Ovary (tissue), 9 donors: ENCODE data around the gene PSMD12. TPM values are rescaled to one million over a fixed set of nuclear protein-coding genes. Genes with fewer than 3 reads are reported as not detected.

Experiments
- DNase-seq, 5 donors: peaks; one replicate each; pipeline ENCODE4 v3.0.0-alpha.2; 2019 to 2020
- H3K27ac ChIP-seq, 2 donors: fragments of 200-600 bp; one replicate each; pipeline versions ENCODE4 v1.5.1 to v1.8.0; 2019 to 2022
- H3K27me3 ChIP-seq: fragments of 200-600 bp; one replicate; pipeline ENCODE4 v1.8.0; 2022
- H3K36me3 ChIP-seq: fragments of 200-600 bp; sonication (generic); one replicate; pipeline ENCODE4 v1.5.1; 2019
- H3K4me1 ChIP-seq: one replicate; pipeline ENCODE4 v1.8.1; 2013; ENCODE audit warnings: mild to moderate bottlenecking, moderate library complexity; ENCODE audit not compliant: insufficient read depth
- H3K4me3 ChIP-seq: fragments of 200-600 bp; sonication (generic); one replicate; pipeline ENCODE4 v1.5.1; 2017
- H3K9me3 ChIP-seq, 2 donors: fragments of 200-600 bp in 1 of 2; sonication (generic) in 1 of 2; one replicate each; pipeline versions ENCODE4 v1.5.1 to v1.8.1; 2013 to 2019; ENCODE audit warnings: mild to moderate bottlenecking in 1 of 2, moderate library complexity in 1 of 2
- EP300 ChIP-seq: sonication (generic); formaldehyde crosslinking; IDR thresholded peaks from one replicate; pipeline ENCODE4 v1.6.1; 2017; ENCODE audit warnings: antibody characterized with exemption
- POLR2A ChIP-seq: fragments of 450-650 bp; IDR thresholded peaks from one replicate; pipeline ENCODE4 v1.6.1; 2017; ENCODE audit warnings: antibody characterized with exemption, mild to moderate bottlenecking, moderate library complexity
- WGBS, 3 donors: extraction: QIAGEN DNeasy Blood & Tissue Kit in 1 of 3; methylation state at CpG; one replicate each; pipeline versions ENCODE4 v1.1.5 to v1.1.7; 2013 to 2017; 5-methylcytosine and 5-hydroxymethylcytosine counted together
- intact Hi-C, 4 donors: fragments of 100-400 bp; cut with DNase I; formaldehyde crosslinking; loops; one replicate each; pipeline versions ENCODE4 v1.11.0 to v1.15.1; 2022 to 2023
- polyA plus RNA-seq, 2 donors: library from polyadenylated mRNA; stranded (reverse); fragments of 200-250 nt in 1 of 2; fragments of 350-450 nt in 1 of 2; fragmentation: Illumina TruSeq in 1 of 2; extraction: RNeasy Lipid Tissue Mini Kit (QIAGEN cat#74804) in 1 of 2; gene quantifications; one replicate each; pipeline ENCODE4 v1.2.3, GENCODE V29; 2013 to 2014
- total RNA-seq, 7 donors: library from RNA; depleted of rRNA in 2 of 7; stranded (reverse); fragments of >200 nt in 2 of 7; fragmentation: NEBNext Ultra II Directional in 3 of 7; extraction: Animal tissue kit (Norgen Biotek cat#: 25700) in 3 of 7; gene quantifications; one replicate each; pipeline versions ENCODE4 v1.1.0 to v1.2.4, GENCODE V29; 2016 to 2023
- TF ChIP-seq, protein P1 (sequence below), 3 donors: fragments of 450-650 bp in 2 of 3; fragments of 200-600 bp in 1 of 3; IDR thresholded peaks; one replicate each; pipeline versions ENCODE4 v1.5.1 to v1.8.0; 2016 to 2022; ENCODE audit warnings: antibody characterized with exemption in 3 of 3, mild to moderate bottlenecking in 1 of 3
- donor health status: DM: no; HTN: no; CAD: no; lungs with moderate emphysema.
- donor health status: DM: no; HTN: no; CAD: no.
- donor health status: Bipolar disorder and iron deficiency.
- donor health status: DM: yes; HTN: yes; CAD: no.
- donor health status: DM: no; HTN: no; CAD: no.
- donor health status: DM: yes; HTN: yes; CAD: no.

The PSMD12 gene
- total and polyA plus RNA-seq, 9 donors = 12.4 to 41.7 (median 36.8) TPM

DNA sequence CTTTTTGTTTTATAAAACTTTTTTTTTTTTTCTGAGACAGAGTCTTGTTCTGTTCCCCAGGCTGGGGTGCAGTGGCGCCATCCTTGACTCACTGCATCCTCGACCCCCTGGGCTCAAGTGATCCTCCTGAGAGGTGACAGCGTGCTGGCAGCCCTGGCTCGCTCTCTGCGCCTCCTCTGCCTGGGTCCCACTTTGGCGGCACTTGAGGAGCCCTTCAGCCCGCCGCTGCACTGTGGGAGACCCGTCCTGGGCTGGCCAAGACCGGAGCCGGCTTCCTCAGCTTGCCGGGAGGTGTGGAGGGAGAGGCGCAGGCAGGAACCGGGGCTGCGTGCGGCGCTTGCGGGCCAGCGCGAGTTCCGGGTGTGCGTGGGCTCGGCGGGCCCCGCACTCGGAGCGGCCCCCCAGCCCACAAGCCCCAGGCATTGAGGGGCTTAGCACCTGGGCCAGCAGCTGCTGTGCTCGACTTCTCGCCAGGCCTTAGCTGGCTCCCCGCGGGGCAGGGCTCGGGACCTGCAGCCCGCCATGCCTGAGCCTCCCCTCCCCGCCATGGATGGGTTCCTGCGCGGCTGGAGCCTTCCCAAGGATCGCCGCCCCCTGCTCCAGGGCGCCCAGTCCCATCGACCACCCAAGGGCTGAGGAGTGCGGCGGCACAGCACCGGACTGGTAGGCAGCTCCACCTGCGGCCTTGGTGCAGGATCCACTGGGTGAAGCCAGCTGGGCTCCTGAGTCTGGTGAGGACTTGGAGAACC, 71.8 kb downstream of the PSMD12 start:
- Histone ChIP-seq H3K27me3 (no peaks in the 10 kb centered on the region), H3K27ac (no peak overlapping the region), H3K4me3 (no peak overlapping the region), H3K9me3 (no peaks in the 10 kb centered on the region), H3K36me3 (no peaks in the 10 kb centered on the region), H3K4me1 (peaks cover 5% of the 10 kb centered on the region)
- TF ChIP-seq, protein P1, sequence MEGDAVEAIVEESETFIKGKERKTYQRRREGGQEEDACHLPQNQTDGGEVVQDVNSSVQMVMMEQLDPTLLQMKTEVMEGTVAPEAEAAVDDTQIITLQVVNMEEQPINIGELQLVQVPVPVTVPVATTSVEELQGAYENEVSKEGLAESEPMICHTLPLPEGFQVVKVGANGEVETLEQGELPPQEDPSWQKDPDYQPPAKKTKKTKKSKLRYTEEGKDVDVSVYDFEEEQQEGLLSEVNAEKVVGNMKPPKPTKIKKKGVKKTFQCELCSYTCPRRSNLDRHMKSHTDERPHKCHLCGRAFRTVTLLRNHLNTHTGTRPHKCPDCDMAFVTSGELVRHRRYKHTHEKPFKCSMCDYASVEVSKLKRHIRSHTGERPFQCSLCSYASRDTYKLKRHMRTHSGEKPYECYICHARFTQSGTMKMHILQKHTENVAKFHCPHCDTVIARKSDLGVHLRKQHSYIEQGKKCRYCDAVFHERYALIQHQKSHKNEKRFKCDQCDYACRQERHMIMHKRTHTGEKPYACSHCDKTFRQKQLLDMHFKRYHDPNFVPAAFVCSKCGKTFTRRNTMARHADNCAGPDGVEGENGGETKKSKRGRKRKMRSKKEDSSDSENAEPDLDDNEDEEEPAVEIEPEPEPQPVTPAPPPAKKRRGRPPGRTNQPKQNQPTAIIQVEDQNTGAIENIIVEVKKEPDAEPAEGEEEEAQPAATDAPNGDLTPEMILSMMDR (IDR thresholded peaks at IDR 0.05) = no peak
- no peak for TF ChIP-seq POLR2A
- no peak for TF ChIP-seq EP300
- intact Hi-C loops = loop anchor here in 2 of 4 donors (5.0 to 10.0 kb wide), 3 partner anchors 47 to 580 kb away; partner anchors contain the start of gene HELZ (in 1 of the 2)
- no peak for DNase-seq
- WGBS, 3 donors = 95 to 96% (median 95%) methylated on average over 37 to 44 of the region's 44 CpGs

DNA sequence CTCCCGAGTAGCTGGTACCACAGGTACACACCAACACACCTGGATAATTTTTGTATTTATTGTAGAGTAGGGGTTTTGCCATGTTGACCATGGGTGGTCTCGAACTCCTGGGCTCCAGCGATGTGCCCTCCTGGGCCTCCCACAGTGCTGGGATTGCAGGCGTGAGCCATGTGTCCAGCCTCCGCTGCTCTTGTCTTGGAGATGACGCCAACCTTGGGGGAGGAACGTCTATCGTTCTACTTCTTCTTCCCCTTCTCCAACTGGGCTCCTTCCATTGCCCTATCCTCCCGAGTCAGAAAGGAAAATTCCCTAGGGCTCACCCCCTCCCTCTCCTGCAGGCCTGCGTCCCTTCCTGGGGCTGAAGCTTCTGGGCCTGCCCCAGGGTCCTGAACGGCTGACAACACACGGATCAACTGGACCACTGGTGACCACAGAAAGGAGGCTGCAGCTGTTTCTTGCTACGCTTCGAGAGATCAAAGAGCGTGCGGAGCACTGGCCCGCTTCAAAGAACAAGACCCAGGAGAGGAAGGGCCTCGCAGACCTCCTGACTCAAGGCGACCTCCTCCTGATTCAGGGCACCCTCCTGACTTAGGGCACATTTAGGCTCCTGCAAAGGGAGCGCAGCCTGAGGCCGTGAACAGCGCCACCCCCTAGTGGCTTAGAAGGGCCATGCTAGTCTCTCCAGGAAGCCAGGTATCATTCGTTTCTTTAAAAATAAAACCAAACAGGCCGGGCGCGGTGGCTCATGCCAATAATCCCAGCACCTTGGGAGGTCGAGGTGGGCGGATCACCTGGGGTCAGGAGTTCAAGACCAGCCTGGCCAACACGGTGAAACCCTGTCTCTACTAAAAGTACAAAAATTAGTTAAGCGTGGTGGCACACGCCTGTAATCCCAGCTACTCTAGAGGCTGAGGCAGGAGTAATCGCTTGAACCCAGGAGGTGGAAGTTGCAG, 72.8 kb downstream of the PSMD12 start:
- TF ChIP-seq EP300 (no peak), POLR2A (no peak)
- TF ChIP-seq, protein P1 (IDR thresholded peaks at IDR 0.05) = peak; percentile 47 to 59 (median 49)
- intact Hi-C loops = loop anchor here in 2 of 4 donors (5.0 to 10.0 kb wide), 3 partner anchors 46 to 579 kb away; partner anchors contain the start of gene HELZ (in 1 of the 2)
- no peaks in the 10 kb centered on the region for H3K9me3 ChIP-seq
- DNase-seq = peak; percentile 39 to 74 (median 55)
- H3K27me3 ChIP-seq = no peaks in the 10 kb centered on the region
- H3K4me1 ChIP-seq = peaks cover 5% of the 10 kb centered on the region
- H3K36me3 ChIP-seq = no peaks in the 10 kb centered on the region
- WGBS, 3 donors = 54 to 61% (median 61%) methylated on average over 32 of the region's 32 CpGs
- no peak overlapping the region for H3K27ac ChIP-seq
- H3K4me3 ChIP-seq = no peak overlapping the region

GRCh38 chr17:67290711-67291291, 75.6 kb downstream of the PSMD12 start:
- intact Hi-C loops = loop anchor here in 2 of 4 donors (5.0 to 10.0 kb wide), 3 partner anchors 44 to 576 kb away; partner anchors contain the start of gene HELZ (in 1 of the 2)
- Histone ChIP-seq H3K36me3 (no peaks in the 10 kb centered on the region), H3K27ac (peak overlapping the region in 1 of 2 donors; percentile 13), H3K4me3 (no peak overlapping the region), H3K4me1 (peaks cover 5% of the 10 kb centered on the region), H3K9me3 (no peaks in the 10 kb centered on the region), H3K27me3 (no peaks in the 10 kb centered on the region)
- DNase-seq = peak in 4 of 5 donors; percentile 21 to 46 (median 29)
- WGBS, 3 donors = 20 to 29% (median 25%) methylated on average over 11 of the region's 11 CpGs
- TF ChIP-seq, protein P1 (IDR thresholded peaks at IDR 0.05) = no peak
- TF ChIP-seq EP300 = no peak
- no peak for TF ChIP-seq POLR2A

DNA sequence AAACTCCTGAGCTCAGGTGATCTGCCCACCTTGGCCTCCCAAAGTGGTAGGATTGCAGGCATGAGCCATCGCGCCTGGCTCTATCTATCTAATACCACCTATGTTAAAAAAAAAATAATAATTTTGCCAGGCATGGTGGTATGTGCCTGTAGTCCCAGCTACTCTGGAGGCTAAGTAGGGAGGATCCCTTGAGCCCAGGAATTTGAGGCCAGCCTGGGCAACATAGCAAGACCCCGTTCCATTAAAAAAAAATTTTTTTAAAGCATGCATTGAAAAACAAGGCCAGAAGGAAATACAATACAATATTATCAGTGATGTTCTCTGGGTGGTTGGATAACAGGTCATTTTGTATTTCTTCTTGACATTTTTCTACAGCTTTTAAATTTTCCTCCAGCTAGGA, 76.1 kb downstream of the PSMD12 start:
- H3K27me3 ChIP-seq = no peaks in the 10 kb centered on the region
- H3K36me3 ChIP-seq = no peaks in the 10 kb centered on the region
- DNase-seq = no peak
- intact Hi-C loops = loop anchor here in 2 of 4 donors (5.0 to 10.0 kb wide), 3 partner anchors 43 to 575 kb away; partner anchors contain the start of gene HELZ (in 1 of the 2)
- TF ChIP-seq, protein P1 (IDR thresholded peaks at IDR 0.05) = no peak
- no peak for TF ChIP-seq POLR2A
- TF ChIP-seq EP300 = no peak
- 37 to 50% (median 43%) methylated on average over 3 of the region's 3 CpGs for WGBS, 3 donors
- no peaks in the 10 kb centered on the region for H3K9me3 ChIP-seq
- peak overlapping the region in 1 of 2 donors; percentile 20 for H3K27ac ChIP-seq
- peaks cover 5% of the 10 kb centered on the region for H3K4me1 ChIP-seq
- H3K4me3 ChIP-seq = no peak overlapping the region
